H1 (cell line): Measurements from ENCODE around the gene CTCF. TPM values are rescaled to one million over a fixed set of nuclear protein-coding genes. Genes with fewer than 3 reads are reported as not detected.

Experiments
- CBX5 ChIP-seq: fragments of 300-800, 300-1000 bp; sonication (generic); IDR thresholded peaks from 2 replicates; pipeline ENCODE4 v1.7.1; 2016; ENCODE audit warnings: antibody characterized with exemption, low read length, low read depth
- CBX8 ChIP-seq: fragments of 300-800, 300-1000 bp; sonication (generic); IDR thresholded peaks from 2 replicates; pipeline ENCODE4 v1.7.1; 2016; ENCODE audit warnings: low read depth, low read length, borderline replicate concordance
- RAD21 ChIP-seq, 2 experiments: IDR thresholded peaks in 1 of 2; conservative IDR thresholded peaks in 1 of 2; 2 replicates each; pipeline ENCODE4 v1.6.1; 2011; ENCODE audit warnings: low read depth in 2 of 2, low read length in 2 of 2, improper control_type of control experiment in 1 of 2, inconsistent platforms in 1 of 2, mild to moderate bottlenecking in 1 of 2, moderate library complexity in 1 of 2
- YY1 ChIP-seq: IDR thresholded peaks from 2 replicates; pipeline ENCODE4 v1.6.1; 2011; ENCODE audit warnings: low read depth, mild to moderate bottlenecking, low read length
- polyA plus RNA-seq, 7 experiments: library from polyadenylated mRNA; depleted of rRNA in 3 of 7; stranded (reverse) in 5 of 7; unstranded in 2 of 7; fragments of >200 nt in 5 of 7; fragments of 200-250 nt in 2 of 7; gene quantifications; 1 replicate in 5 of 7; 2 replicates in 1 of 7; 4 replicates in 1 of 7; pipeline versions ENCODE4 v1.2.1 to v1.2.3, GENCODE V29; 2011 to 2013; ENCODE audit warnings: missing spikeins in 2 of 7, mixed read lengths in 2 of 7
- total RNA-seq: library from RNA; stranded (reverse); fragmentation: NEBNext Ultra II Directional; extraction: Animal tissue kit (Norgen Biotek cat#: 25700); gene quantifications from 2 replicates; pipeline ENCODE4 v1.2.1, GENCODE V29; 2021
- TF ChIP-seq, protein P1 (sequence below): IDR thresholded peaks from 2 replicates; pipeline ENCODE4 v1.6.1; 2011; ENCODE audit warnings: low read length, improper control_type of control experiment

The CTCF gene
- total and polyA plus RNA-seq, 2 of the 8 experiments (the other 6 are each of a cell fraction or from before 2014, with no cell fraction given): 32.4 to 66.0 TPM

- no peak for TF ChIP-seq CBX8
- TF ChIP-seq, protein P1, sequence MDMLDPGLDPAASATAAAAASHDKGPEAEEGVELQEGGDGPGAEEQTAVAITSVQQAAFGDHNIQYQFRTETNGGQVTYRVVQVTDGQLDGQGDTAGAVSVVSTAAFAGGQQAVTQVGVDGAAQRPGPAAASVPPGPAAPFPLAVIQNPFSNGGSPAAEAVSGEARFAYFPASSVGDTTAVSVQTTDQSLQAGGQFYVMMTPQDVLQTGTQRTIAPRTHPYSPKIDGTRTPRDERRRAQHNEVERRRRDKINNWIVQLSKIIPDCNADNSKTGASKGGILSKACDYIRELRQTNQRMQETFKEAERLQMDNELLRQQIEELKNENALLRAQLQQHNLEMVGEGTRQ: no peak
- TF ChIP-seq RAD21 (IDR thresholded peaks at IDR 0.05 in 1 of 2, conservative IDR thresholded peaks at IDR 0.05 in 1 of 2; ENCODE audit: low read depth in 2 of 2, low read length in 2 of 2): peak; percentile 55 to 65
- no peak for TF ChIP-seq YY1
- no peak for TF ChIP-seq CBX5
Measured at GRCh38 chr16:67514382-67514828, 47.9 kb upstream of the CTCF start (continued).
